LNCaP clone FGC (cell line): ENCODE measurements around the gene UBE2E2.

Experiments used
- DNase-seq: peaks from one replicate; pipeline ENCODE4 v3.0.0-alpha.2; 2011; ENCODE audit warnings: low read depth
- H3K4me3 ChIP-seq: 2 replicates; pipeline ENCODE4 v1.5.1; 2011; ENCODE audit warnings: mild to moderate bottlenecking, low read depth, low read length, control low read depth
- CTCF ChIP-seq: IDR thresholded peaks from 2 replicates; pipeline ENCODE4 v1.5.1; 2012; ENCODE audit warnings: mild to moderate bottlenecking; ENCODE audit not compliant: control insufficient read depth, insufficient read depth; ENCODE audit errors: extremely low read depth

The UBE2E2 gene

DNA sequence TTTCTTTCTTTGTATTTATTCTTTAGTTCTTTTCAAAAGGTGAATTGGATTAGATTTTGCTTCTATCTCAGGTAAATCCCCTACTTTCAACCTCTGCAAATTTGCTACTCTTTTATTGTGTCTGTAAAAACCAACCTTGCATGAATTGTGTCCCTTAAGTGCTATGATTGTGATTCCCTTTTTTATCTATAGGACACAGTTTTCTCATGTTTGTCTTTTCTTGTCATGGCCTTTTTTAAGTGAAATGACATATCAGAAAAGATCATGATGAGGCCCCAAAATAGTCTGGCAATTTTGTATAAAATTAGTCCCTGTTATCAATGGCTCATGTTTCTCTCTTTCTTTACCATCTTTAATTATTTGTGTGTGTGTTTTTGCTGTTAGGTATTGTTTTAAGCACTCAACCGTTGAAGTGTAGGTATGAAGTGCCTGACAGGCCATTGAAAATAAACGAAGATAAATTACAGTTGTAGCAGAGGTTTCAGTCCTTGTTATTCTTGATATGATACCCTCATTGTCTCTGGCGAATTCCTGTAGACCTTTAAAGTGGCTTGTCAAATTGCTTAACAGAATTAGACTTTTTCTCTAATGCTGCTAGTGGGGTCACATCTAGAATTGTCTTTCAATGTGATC, 184.3 kb downstream of the UBE2E2 start:
- DNase-seq, result no peak
- TF ChIP-seq CTCF, result no peak

DNA sequence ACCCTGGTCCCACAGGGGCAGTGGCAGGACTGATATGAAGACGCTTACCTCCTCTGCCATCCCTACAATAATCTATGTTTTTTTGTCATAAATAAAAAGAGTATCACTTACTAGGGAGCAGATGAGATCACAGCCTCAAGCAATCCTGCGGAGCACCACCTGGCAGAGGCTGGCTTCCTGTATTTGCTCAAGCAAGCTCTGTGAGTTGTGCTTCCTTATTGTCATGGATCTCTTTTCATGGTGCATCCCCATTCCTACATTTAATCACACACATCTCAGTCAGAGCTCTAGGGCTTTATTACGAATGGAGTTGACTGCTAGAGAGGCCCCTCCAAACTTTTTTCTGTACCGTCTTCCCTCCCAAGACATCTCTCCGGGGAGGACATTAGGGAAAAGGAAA, 186.0 kb downstream of the UBE2E2 start:
- TF ChIP-seq CTCF, result no peak
- H3K4me3 ChIP-seq, result no peak overlapping the region
- peak; percentile 87 for DNase-seq

More for the DNA sequence above, 184.3 kb downstream of the UBE2E2 start:
- H3K4me3 ChIP-seq, result no peak overlapping the region

DNA sequence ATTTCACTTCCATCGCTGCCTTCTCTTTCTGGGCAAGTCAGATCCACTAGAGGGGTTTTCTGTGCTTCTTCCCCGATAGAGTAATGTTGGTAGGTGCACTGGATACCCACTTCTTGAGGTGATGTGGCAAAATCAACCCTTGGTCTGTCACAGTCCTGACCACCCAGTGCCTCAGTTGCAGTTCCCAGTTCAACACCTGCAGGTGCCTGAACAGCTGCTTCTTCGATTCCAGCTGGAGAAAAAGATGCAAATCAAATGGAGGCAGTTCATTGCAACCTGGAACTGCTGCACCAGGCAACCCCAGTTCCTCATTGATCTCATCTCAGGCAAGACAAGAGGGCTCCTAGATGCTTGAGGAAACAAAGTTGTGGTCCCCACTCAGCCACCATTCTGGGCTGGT, 186.6 kb downstream of the UBE2E2 start:
- H3K4me3 ChIP-seq, result no peak overlapping the region
- no peak for TF ChIP-seq CTCF
- no peak for DNase-seq

GRCh38 chr3:23390446-23390845, 187.3 kb downstream of the UBE2E2 start:
- no peak overlapping the region for H3K4me3 ChIP-seq
- TF ChIP-seq CTCF, result no peak
- no peak for DNase-seq

DNA sequence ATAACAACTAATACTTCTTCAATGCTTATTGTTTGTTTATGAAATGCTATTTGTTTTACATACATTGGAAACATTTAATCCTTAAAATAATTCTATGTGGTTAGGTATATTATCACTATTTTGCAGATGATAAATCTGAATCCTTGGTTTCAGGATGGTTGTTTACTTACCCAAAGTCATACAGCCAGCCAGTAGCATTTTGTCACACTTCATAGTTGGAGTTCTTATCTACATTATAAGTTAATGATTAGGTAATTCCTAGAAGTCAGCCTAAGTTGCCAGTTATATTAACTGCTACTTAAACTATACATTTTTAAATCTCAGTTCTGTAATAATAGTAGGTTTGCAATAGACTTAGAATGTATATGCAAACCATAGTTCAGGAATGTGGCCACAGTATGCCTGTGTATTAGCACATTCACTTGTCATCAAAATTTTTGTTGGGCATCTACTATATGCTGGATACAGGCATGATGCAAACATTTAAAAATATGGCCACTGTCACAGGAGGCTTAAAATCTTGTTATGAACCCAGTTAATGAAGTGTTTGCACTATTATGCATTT, 187.9 kb downstream of the UBE2E2 start:
- TF ChIP-seq CTCF, result no peak
- no peak for DNase-seq
- H3K4me3 ChIP-seq, result no peak overlapping the region

DNA sequence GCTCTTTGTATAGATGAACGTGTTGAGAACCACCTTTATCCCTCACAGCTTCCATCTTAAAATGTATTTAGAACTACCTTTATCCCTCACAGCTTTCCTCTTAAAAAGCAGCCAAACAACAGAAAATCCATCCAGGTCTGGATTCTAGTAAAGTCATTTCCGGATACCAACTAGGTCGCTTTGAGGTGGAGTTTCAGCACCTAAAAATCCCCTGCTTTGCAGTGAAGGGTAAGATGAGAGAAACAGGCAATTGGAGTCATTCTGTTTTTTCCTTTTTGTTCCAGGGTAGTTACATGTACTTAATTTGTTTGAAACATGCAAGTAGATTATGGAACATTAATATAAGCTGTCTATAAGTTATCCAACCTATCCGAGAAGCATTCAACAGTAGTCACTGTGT, 192.0 kb downstream of the UBE2E2 start:
- H3K4me3 ChIP-seq, result no peak overlapping the region
- TF ChIP-seq CTCF, result no peak
- no peak for DNase-seq

DNA sequence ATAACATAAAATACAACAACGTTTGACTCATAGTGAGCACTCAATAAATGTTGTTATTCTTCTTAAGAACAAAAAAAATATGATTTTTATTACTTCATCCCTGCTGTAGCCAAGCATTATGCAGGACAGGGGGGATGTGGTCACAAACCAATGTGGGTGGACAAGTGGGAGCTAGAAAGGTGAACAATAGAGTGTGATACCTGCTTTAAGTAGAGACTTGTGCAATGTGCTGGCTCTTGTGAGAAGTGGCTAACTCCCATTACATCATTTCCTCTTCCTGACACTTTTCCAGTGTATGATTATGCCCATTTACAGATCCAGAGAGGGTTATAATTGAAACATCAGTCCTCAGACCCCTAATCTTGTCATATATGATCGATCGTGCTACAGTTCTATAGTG, 193.6 kb downstream of the UBE2E2 start:
- DNase-seq, result no peak
- no peak overlapping the region for H3K4me3 ChIP-seq
- TF ChIP-seq CTCF, result no peak
